Lower leg skin (tissue), 3 donors: ENCODE results near the gene OLA1.

ENCODE experiments used
- CTCF ChIP-seq, 3 donors: fragments of 450-650 bp; IDR thresholded peaks; one replicate each; pipeline ENCODE4 v1.5.1; 2016; ENCODE audit warnings: antibody characterized with exemption in 3 of 3, mild to moderate bottlenecking in 3 of 3, moderate library complexity in 2 of 3
- POLR2A ChIP-seq, 2 donors: fragments of 450-650 bp; IDR thresholded peaks; one replicate each; pipeline ENCODE4 v1.6.1; 2016 to 2017; ENCODE audit warnings: antibody characterized with exemption in 2 of 2, mild to moderate bottlenecking in 1 of 2, moderate library complexity in 1 of 2

GRCh38 chr2:174090476-174090875 lies 157.9 kb downstream of the OLA1 start:
- TF ChIP-seq CTCF (IDR thresholded peaks at IDR 0.05), result no peak
- TF ChIP-seq POLR2A (IDR thresholded peaks at IDR 0.05), result no peak
